Colonic mucosa (tissue), 4 donors: ENCODE measurements around the gene KANSL1L. TPM values are rescaled to one million over a fixed set of nuclear protein-coding genes. Genes with fewer than 3 reads are reported as not detected.

Experiments used
- DNase-seq: peaks from one replicate; pipeline ENCODE4 v3.0.0-alpha.2; 2020
- H3K27ac ChIP-seq: fragments of 200-600 bp; one replicate; pipeline ENCODE4 v1.8.0; 2021
- H3K27me3 ChIP-seq: fragments of 200-600 bp; one replicate; pipeline ENCODE4 v1.8.0; 2021
- H3K36me3 ChIP-seq: fragments of 200-600 bp; one replicate; pipeline ENCODE4 v1.8.0; 2021
- H3K4me1 ChIP-seq: fragments of 200-600 bp; one replicate; pipeline ENCODE4 v1.8.0; 2021; ENCODE audit warnings: mild to moderate bottlenecking
- H3K4me3 ChIP-seq: fragments of 200-600 bp; one replicate; pipeline ENCODE4 v1.8.0; 2021
- H3K9ac ChIP-seq, 2 donors: one replicate each; pipeline ENCODE4 v1.7.0; 2013; ENCODE audit warnings: control low read depth in 2 of 2, low read depth in 2 of 2, low read length in 2 of 2
- H3K9me3 ChIP-seq: fragments of 200-600 bp; one replicate; pipeline ENCODE4 v1.8.0; 2021
- CTCF ChIP-seq: fragments of 200-600 bp; IDR thresholded peaks from one replicate; pipeline ENCODE4 v1.8.0; 2022; ENCODE audit warnings: antibody characterized with exemption, mild to moderate bottlenecking
- intact Hi-C: fragments of 100-400 bp; cut with DNase I; formaldehyde crosslinking; loops from one replicate; pipeline ENCODE4 v1.14.1; 2022
- total RNA-seq, 2 donors: library from RNA; stranded (reverse); fragmentation: NEBNext Ultra II Directional in 1 of 2; extraction: Animal tissue kit (Norgen Biotek cat#: 25700) in 1 of 2; gene quantifications; one replicate each; pipeline ENCODE4 v1.2.1, GENCODE V29; 2021
- donor health status: healthy.
- donor health status: DM: no; HTN: no; CAD: no.
- donor health status: DM: no; HTN: no; CAD: no.

Gene KANSL1L
- total RNA-seq, 2 donors from 2014 or later = 5.9 to 7.7 TPM

DNA sequence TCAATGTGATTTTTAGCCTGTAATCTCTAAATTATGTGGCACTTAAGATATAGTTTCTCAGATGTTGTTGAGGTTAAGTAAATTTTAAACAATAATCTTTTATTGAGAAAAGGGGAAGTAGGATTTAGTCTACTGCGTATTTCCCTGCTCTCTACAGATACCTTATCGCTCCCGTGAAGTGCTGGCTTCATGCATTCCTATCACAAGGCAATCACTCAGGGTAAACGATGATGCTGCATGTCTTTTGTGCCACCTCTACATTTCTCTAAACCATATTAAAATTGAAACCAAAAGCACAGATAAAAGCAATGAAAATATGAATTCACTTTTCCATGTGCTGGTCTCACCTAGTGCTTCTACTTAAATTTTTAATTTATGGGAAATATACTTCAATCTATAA, 183.2 kb downstream of the KANSL1L start:
- H3K27ac ChIP-seq = no peak overlapping the region
- no peak for DNase-seq
- no peaks in the 10 kb centered on the region for H3K9me3 ChIP-seq
- H3K4me3 ChIP-seq = no peak overlapping the region
- no peak overlapping the region for H3K9ac ChIP-seq
- no peaks in the 10 kb centered on the region for H3K27me3 ChIP-seq
- intact Hi-C loops = loop anchor here (10.0 kb wide), 1 partner anchor 77 kb away; no protein-coding TSS in a partner anchor
- H3K36me3 ChIP-seq = no peaks in the 10 kb centered on the region
- no peaks in the 10 kb centered on the region for H3K4me1 ChIP-seq
- TF ChIP-seq CTCF = no peak

GRCh38 chr2:209986415-209986814, 184.8 kb downstream of the KANSL1L start:
- no peak overlapping the region for H3K9ac ChIP-seq
- H3K9me3 ChIP-seq = no peaks in the 10 kb centered on the region
- H3K27ac ChIP-seq = no peak overlapping the region
- DNase-seq = no peak
- TF ChIP-seq CTCF = no peak
- H3K36me3 ChIP-seq = no peaks in the 10 kb centered on the region
- intact Hi-C loops = loop anchor here (10.0 kb wide), 1 partner anchor 78 kb away; no protein-coding TSS in a partner anchor
- no peaks in the 10 kb centered on the region for H3K27me3 ChIP-seq
- no peaks in the 10 kb centered on the region for H3K4me1 ChIP-seq
- no peak overlapping the region for H3K4me3 ChIP-seq

GRCh38 chr2:209985874-209986273, 185.3 kb downstream of the KANSL1L start:
- no peaks in the 10 kb centered on the region for H3K4me1 ChIP-seq
- TF ChIP-seq CTCF = no peak
- no peak overlapping the region for H3K27ac ChIP-seq
- intact Hi-C loops = loop anchor here (10.0 kb wide), 1 partner anchor 79 kb away; no protein-coding TSS in a partner anchor
- no peak for DNase-seq
- H3K9me3 ChIP-seq = no peaks in the 10 kb centered on the region
- H3K4me3 ChIP-seq = no peak overlapping the region
- no peaks in the 10 kb centered on the region for H3K27me3 ChIP-seq
- H3K9ac ChIP-seq = no peak overlapping the region
- H3K36me3 ChIP-seq = no peaks in the 10 kb centered on the region

DNA sequence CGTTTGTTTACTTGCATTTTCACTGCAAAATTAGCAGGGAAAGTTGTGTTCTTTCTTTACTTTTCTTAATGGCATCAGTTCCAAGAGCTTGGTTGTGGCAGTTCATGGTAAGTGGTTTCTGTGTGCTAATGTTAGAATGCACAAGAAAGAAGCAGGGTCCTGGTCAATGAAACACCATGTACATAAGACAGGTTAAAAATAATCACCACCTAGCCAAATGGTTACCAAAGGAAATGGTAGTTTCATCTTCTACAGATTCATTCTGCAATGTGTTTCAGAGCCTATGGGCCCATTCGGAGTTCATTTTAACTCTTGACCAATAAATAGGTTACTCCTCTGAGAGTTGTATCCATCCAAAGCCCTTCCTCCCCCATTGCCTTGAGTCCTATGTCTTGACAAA, 186.9 kb downstream of the KANSL1L start:
- intact Hi-C loops = loop anchor here (10.0 kb wide), 1 partner anchor 81 kb away; no protein-coding TSS in a partner anchor
- H3K9ac ChIP-seq = no peak overlapping the region
- no peak for TF ChIP-seq CTCF

GRCh38 chr2:209977386-209978239, 193.6 kb downstream of the KANSL1L start:
- no peaks in the 10 kb centered on the region for H3K36me3 ChIP-seq
- TF ChIP-seq CTCF = peak; percentile 29
- DNase-seq = no peak

More for the DNA sequence above, 186.9 kb downstream of the KANSL1L start:
- Histone ChIP-seq H3K4me3 (no peak overlapping the region), H3K27me3 (no peaks in the 10 kb centered on the region), H3K4me1 (no peaks in the 10 kb centered on the region), H3K9me3 (no peaks in the 10 kb centered on the region), H3K27ac (no peak overlapping the region), H3K36me3 (no peaks in the 10 kb centered on the region)
- no peak for DNase-seq

More at GRCh38 chr2:209977386-209978239, 193.6 kb downstream of the KANSL1L start:
- H3K27ac ChIP-seq = no peak overlapping the region
- no peak overlapping the region for H3K9ac ChIP-seq
- H3K4me3 ChIP-seq = no peak overlapping the region
- H3K4me1 ChIP-seq = no peaks in the 10 kb centered on the region
- no peaks in the 10 kb centered on the region for H3K9me3 ChIP-seq
- intact Hi-C loops = loop anchor here (2.0 kb wide), 1 partner anchor 219 kb away; no protein-coding TSS in a partner anchor
- no peaks in the 10 kb centered on the region for H3K27me3 ChIP-seq
